ENCODE measurements around the gene ZNF414. TPM values are rescaled to one million over a fixed set of nuclear protein-coding genes. Genes with fewer than 3 reads are reported as not detected.

ZNF414 gene
- total and polyA plus RNA-seq, 9 of the 15 experiments (the other 6 are each of a cell fraction or from before 2014, with no cell fraction given), result 0.03 to 27.2 (median 2.2) TPM; not detected in 2

- TF ChIP-seq UBTF (IDR thresholded peaks at IDR 0.05; ENCODE audit: borderline replicate concordance in 1 of 2, low read depth in 2 of 2, low read length in 2 of 2), result no peak
- TF ChIP-seq DLX4 (CRISPR knock-in tag; IDR thresholded peaks at IDR 0.05), result no peak
- peak; percentile 35; the same call in 1 of the 2 replicates for TF ChIP-seq ARID1B (IDR thresholded peaks at IDR 0.05)
- TF ChIP-seq MAX (CRISPR knock-in tag; IDR thresholded peaks at IDR 0.05), result 0 out of 2 replicates have a peak, but pooled peaks have one; percentile 37
- TF ChIP-seq ZNF77 (CRISPR knock-in tag; IDR thresholded peaks at IDR 0.05), result no peak
- no peak for TF ChIP-seq SPI1 (IDR thresholded peaks at IDR 0.05; ENCODE audit: borderline replicate concordance, low read depth, low read length)
- no peak for TF ChIP-seq BRCA1 (IDR thresholded peaks at IDR 0.05)
- TF ChIP-seq BRCA1 (CRISPR knock-in tag; IDR thresholded peaks at IDR 0.05), result no peak
- no peak for TF ChIP-seq ZNF253 (CRISPR knock-in tag; conservative IDR thresholded peaks at IDR 0.05)
- TF ChIP-seq RBM34 (IDR thresholded peaks at IDR 0.05; ENCODE audit: borderline replicate concordance, insufficient read depth, low read length), result no peak
- TF ChIP-seq TEAD2 (tag; IDR thresholded peaks at IDR 0.05), result no peak
- 0 out of 2 replicates have a peak, but pooled peaks have one; percentile 25 for TF ChIP-seq EHMT2 (IDR thresholded peaks at IDR 0.05)
- no peak for TF ChIP-seq PHF20 (IDR thresholded peaks at IDR 0.05; ENCODE audit: partially characterized antibody)
- no peak for TF ChIP-seq HNRNPLL (IDR thresholded peaks at IDR 0.05; ENCODE audit: low read depth, low read length, poor library complexity, severe bottlenecking)
- no peak for TF ChIP-seq NEUROD1 (IDR thresholded peaks at IDR 0.05; ENCODE audit: borderline replicate concordance, low read depth, low read length, partially characterized antibody)
These were observed 1.4 kb upstream of the ZNF414 start (continued) for GRCh38 chr19:8515317-8515716.

All from K562 (cell line).